Measurements from ENCODE around the gene GFRA1. TPM values are rescaled to one million over a fixed set of nuclear protein-coding genes. Genes with fewer than 3 reads are reported as not detected.

The GFRA1 gene
- total RNA-seq, 1 donor from 2014 or later: 49.8 TPM

GRCh38 chr10:116098411-116099022 lies 174.5 kb downstream of the GFRA1 start:
- DNase-seq: no peak

GRCh38 chr10:116097239-116097784 lies 175.7 kb downstream of the GFRA1 start:
- no peak for DNase-seq

- no peak for DNase-seq
Observed at GRCh38 chr10:116096526-116096925, 176.5 kb downstream of the GFRA1 start.

- DNase-seq: no peak
Observed at GRCh38 chr10:116094356-116094755, 178.7 kb downstream of the GFRA1 start.

GRCh38 chr10:116093031-116093430 lies 180.0 kb downstream of the GFRA1 start:
- no peak for DNase-seq

GRCh38 chr10:116088985-116089384 lies 184.0 kb downstream of the GFRA1 start:
- no peak for DNase-seq

GRCh38 chr10:116085323-116085722 lies 187.7 kb downstream of the GFRA1 start:
- DNase-seq: peak; percentile 40

GRCh38 chr10:116084161-116084560 lies 188.8 kb downstream of the GFRA1 start:
- DNase-seq: no peak

- no peak for DNase-seq
Observed at GRCh38 chr10:116083226-116083762, 189.7 kb downstream of the GFRA1 start.

- no peak for DNase-seq
Observed at GRCh38 chr10:116082762-116083161, 190.2 kb downstream of the GFRA1 start.

- DNase-seq: no peak
Observed at GRCh38 chr10:116082206-116082605, 190.8 kb downstream of the GFRA1 start.

GRCh38 chr10:116080553-116080952 lies 192.5 kb downstream of the GFRA1 start:
- DNase-seq: no peak

- DNase-seq: no peak
Observed at GRCh38 chr10:116079355-116079754, 193.7 kb downstream of the GFRA1 start.

GRCh38 chr10:116076621-116077020 lies 196.4 kb downstream of the GFRA1 start:
- no peak for DNase-seq

GRCh38 chr10:116073510-116073909 lies 199.5 kb downstream of the GFRA1 start:
- DNase-seq: no peak

- no peak for DNase-seq
Observed at GRCh38 chr10:116073001-116073400, 200.0 kb downstream of the GFRA1 start.

- DNase-seq: no peak
Observed at GRCh38 chr10:116071453-116072148, 201.4 kb downstream of the GFRA1 start.

- no peak for DNase-seq
Observed at GRCh38 chr10:116070743-116071320, 202.2 kb downstream of the GFRA1 start.

GRCh38 chr10:116069856-116070255 lies 203.2 kb downstream of the GFRA1 start:
- DNase-seq: no peak

- DNase-seq: no peak
Observed at GRCh38 chr10:116067825-116068224, 205.2 kb downstream of the GFRA1 start.

GRCh38 chr10:116063107-116063506 lies 209.9 kb downstream of the GFRA1 start:
- DNase-seq: no peak

GRCh38 chr10:116060864-116061263 lies 212.1 kb downstream of the GFRA1 start:
- DNase-seq: no peak

- no peak for DNase-seq
Observed at GRCh38 chr10:116059320-116059719, 213.7 kb downstream of the GFRA1 start.

Measured in skin of body (tissue), 2 donors.